PC-9 (cell line): Measurements from ENCODE around the gene TNFRSF4. TPM values are rescaled to one million over a fixed set of nuclear protein-coding genes. Genes with fewer than 3 reads are reported as not detected.

ENCODE experiments used
- BruUV-seq: library from RNA; stranded (reverse); fragments of 400-500 nt; replicated peaks from 2 replicates; lab custom pipeline; 2021; lab: Mats Ljungman, UMichigan
- CTCF ChIA-PET: fragments of 300-600 bp; sonication (Branson Sonifier 250); formaldehyde crosslinking; loops from one replicate; lab custom pipeline; 2022; ENCODE audit warnings: antibody characterized with exemption; lab: Charles Lee
- POLR2A ChIA-PET: fragments of 300-600 bp; sonication (Branson Sonifier 250); formaldehyde crosslinking; loops from one replicate; lab custom pipeline; 2022; ENCODE audit warnings: antibody characterized with exemption; ENCODE audit not compliant: unreplicated experiment; lab: Charles Lee
- DNase-seq, 2 experiments: peaks; one replicate each; pipeline versions ENCODE4 v3.0.0 to v3.0.0-alpha.2; 2015 to 2022; ENCODE audit warnings: mixed read lengths in 1 of 2
- H2AFZ ChIP-seq: fragments of 200-600 bp; sonication (generic); 2 replicates; pipeline ENCODE4 v1.8.1; 2017; ENCODE audit warnings: antibody characterized with exemption
- H3F3A ChIP-seq: fragments of 200-600 bp; sonication (generic); 2 replicates; pipeline ENCODE4 v1.8.1; 2017; ENCODE audit warnings: antibody characterized with exemption, mild to moderate bottlenecking, low read depth; ENCODE audit not compliant: insufficient read depth
- H3K27ac ChIP-seq: fragments of 200-600 bp; sonication (generic); 2 replicates; pipeline ENCODE4 v1.6.1; 2016; ENCODE audit warnings: mixed run types
- H3K27me3 ChIP-seq: fragments of 200-600 bp; sonication (generic); 2 replicates; pipeline ENCODE4 v1.6.1; 2016; ENCODE audit warnings: low read depth, mixed run types; ENCODE audit not compliant: insufficient read depth
- H3K36me3 ChIP-seq: fragments of 200-600 bp; sonication (generic); 2 replicates; pipeline ENCODE4 v1.6.1; 2016; ENCODE audit warnings: low read depth, mixed run types
- H3K4me1 ChIP-seq: fragments of 200-600 bp; sonication (generic); replicated peaks from 2 replicates; pipeline ENCODE4 v1.6.1; 2016; ENCODE audit warnings: mixed run types; ENCODE audit not compliant: insufficient read depth
- H3K4me2 ChIP-seq: fragments of 200-600 bp; sonication (generic); 2 replicates; pipeline ENCODE4 v1.6.1; 2017; ENCODE audit warnings: mixed run types
- H3K4me3 ChIP-seq: fragments of 200-600 bp; sonication (generic); 2 replicates; pipeline ENCODE4 v1.6.1; 2016; ENCODE audit warnings: mixed run types
- H3K79me2 ChIP-seq: fragments of 200-600 bp; sonication (generic); 2 replicates; pipeline ENCODE4 v1.6.1; 2017; ENCODE audit warnings: low read depth, mixed run types
- H3K9me2 ChIP-seq: fragments of 200-600 bp; sonication (generic); 2 replicates; pipeline ENCODE4 v1.8.1; 2017; ENCODE audit warnings: mild to moderate bottlenecking; ENCODE audit not compliant: insufficient read depth
- H3K9me3 ChIP-seq: fragments of 200-600 bp; sonication (generic); 2 replicates; pipeline ENCODE4 v1.8.1; 2016; ENCODE audit warnings: low read depth; ENCODE audit not compliant: insufficient read depth
- H4K20me1 ChIP-seq: fragments of 200-600 bp; sonication (generic); 2 replicates; pipeline ENCODE4 v1.8.1; 2017; ENCODE audit not compliant: insufficient read depth
- EZH2 ChIP-seq: fragments of 200-600 bp; sonication (generic); IDR thresholded peaks from 2 replicates; pipeline ENCODE4 v1.8.0; 2017; ENCODE audit warnings: antibody characterized with exemption, low read depth
- intact Hi-C: fragments of 100-400 bp; cut with micrococcal nuclease; formaldehyde crosslinking; loops from one replicate; pipeline ENCODE4 v1.10.0; 2022; ENCODE audit not compliant: unreplicated experiment
- total RNA-seq: library from RNA; stranded (reverse); gene quantifications from 2 replicates; pipeline ENCODE4 v1.2.3, GENCODE V29; 2021
- TF ChIP-seq, protein P1 (sequence below): fragments of 200-600 bp; sonication (generic); conservative IDR thresholded peaks from 2 replicates; pipeline ENCODE4 v1.6.1; 2017; ENCODE audit warnings: mixed run types, antibody characterized with exemption, mild to moderate bottlenecking, moderate library complexity

TNFRSF4 gene
- total RNA-seq, 1 experiment from 2014 or later = 0.20 TPM

DNA sequence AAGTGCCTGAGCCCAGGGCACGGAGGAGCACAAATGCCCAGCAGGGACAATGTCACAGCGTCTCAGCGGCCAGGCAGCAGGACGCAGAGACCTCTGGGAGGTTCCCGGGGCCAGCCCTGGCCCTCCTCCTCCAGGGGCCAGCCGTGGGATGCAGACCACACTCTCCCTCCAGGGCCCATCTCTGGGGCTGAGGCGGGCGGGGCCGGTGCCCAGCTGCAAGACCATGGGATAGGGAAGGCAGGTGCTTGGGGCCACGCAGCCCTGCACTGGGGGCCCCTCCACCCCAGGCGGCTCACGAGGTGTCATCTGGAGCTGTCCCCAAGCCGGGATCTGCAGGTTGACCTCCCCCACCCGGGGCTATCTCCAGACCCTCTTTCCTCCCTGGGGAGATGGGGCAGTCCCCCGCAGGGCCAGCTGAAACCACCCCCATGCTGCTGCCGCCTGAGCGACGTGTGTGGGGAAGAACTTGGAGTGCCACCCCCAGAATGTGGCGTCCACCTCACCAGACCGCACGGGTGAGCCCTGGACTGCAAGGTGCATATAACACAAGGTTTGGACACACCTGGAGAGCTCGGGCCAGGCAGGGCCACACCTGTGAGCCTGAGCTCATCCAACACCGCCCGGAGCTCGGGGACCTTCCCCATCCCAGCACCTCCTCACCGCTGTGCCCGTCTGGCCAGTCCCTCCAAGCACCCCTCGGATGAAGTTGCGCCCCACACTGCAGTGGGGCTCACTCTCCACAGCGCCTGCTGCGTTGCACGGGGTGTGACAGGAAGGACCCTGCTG is 44.3 kb downstream of the TNFRSF4 start:
- POLR2A ChIA-PET = interaction anchor here (0.5 kb wide), 1 partner anchor 10 kb away, joined by 3 read pairs; no protein-coding TSS in a partner anchor
- CTCF ChIA-PET = no interaction called here
- Histone ChIP-seq H3F3A (peaks cover 26% of the 10 kb centered on the region; the same call in 1 of the 2 replicates), H3K9me3 (no peaks in the 10 kb centered on the region), H3K4me3 (no peak overlapping the region), H2AFZ (no peak overlapping the region), H3K9me2 (no peaks in the 10 kb centered on the region), H3K27me3 (no peaks in the 10 kb centered on the region), H3K4me1 (peaks cover 14% of the 10 kb centered on the region), H4K20me1 (peaks cover 38% of the 10 kb centered on the region), H3K79me2 (peaks cover 39% of the 10 kb centered on the region), H3K36me3 (no peaks in the 10 kb centered on the region), H3K27ac (no peak overlapping the region), H3K4me2 (no peak overlapping the region)
- intact Hi-C loops = no loop called here
- no peak for TF ChIP-seq EZH2
- TF ChIP-seq, protein P1, sequence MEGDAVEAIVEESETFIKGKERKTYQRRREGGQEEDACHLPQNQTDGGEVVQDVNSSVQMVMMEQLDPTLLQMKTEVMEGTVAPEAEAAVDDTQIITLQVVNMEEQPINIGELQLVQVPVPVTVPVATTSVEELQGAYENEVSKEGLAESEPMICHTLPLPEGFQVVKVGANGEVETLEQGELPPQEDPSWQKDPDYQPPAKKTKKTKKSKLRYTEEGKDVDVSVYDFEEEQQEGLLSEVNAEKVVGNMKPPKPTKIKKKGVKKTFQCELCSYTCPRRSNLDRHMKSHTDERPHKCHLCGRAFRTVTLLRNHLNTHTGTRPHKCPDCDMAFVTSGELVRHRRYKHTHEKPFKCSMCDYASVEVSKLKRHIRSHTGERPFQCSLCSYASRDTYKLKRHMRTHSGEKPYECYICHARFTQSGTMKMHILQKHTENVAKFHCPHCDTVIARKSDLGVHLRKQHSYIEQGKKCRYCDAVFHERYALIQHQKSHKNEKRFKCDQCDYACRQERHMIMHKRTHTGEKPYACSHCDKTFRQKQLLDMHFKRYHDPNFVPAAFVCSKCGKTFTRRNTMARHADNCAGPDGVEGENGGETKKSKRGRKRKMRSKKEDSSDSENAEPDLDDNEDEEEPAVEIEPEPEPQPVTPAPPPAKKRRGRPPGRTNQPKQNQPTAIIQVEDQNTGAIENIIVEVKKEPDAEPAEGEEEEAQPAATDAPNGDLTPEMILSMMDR = no peak
- BruUV-seq = no TSS peak
- no peak for DNase-seq

GRCh38 chr1:1168451-1169411 is 45.2 kb downstream of the TNFRSF4 start:
- DNase-seq = no peak
- H4K20me1 ChIP-seq = peaks cover 38% of the 10 kb centered on the region
- H3K4me2 ChIP-seq = no peak overlapping the region
- POLR2A ChIA-PET = no interaction called here
- no TSS peak for BruUV-seq
- peaks cover 29% of the 10 kb centered on the region; the same call in 1 of the 2 replicates for H3F3A ChIP-seq
- H3K36me3 ChIP-seq = no peaks in the 10 kb centered on the region
- no peak overlapping the region for H3K4me3 ChIP-seq
- H3K9me3 ChIP-seq = no peaks in the 10 kb centered on the region
- H2AFZ ChIP-seq = no peak overlapping the region
- peaks cover 48% of the 10 kb centered on the region for H3K79me2 ChIP-seq
- TF ChIP-seq EZH2 = no peak
- TF ChIP-seq, protein P1 = no peak
- H3K4me1 ChIP-seq = peaks cover 14% of the 10 kb centered on the region
- CTCF ChIA-PET = no interaction called here
- no peaks in the 10 kb centered on the region for H3K27me3 ChIP-seq
- H3K27ac ChIP-seq = no peak overlapping the region
- intact Hi-C loops = no loop called here
- no peaks in the 10 kb centered on the region for H3K9me2 ChIP-seq

DNA sequence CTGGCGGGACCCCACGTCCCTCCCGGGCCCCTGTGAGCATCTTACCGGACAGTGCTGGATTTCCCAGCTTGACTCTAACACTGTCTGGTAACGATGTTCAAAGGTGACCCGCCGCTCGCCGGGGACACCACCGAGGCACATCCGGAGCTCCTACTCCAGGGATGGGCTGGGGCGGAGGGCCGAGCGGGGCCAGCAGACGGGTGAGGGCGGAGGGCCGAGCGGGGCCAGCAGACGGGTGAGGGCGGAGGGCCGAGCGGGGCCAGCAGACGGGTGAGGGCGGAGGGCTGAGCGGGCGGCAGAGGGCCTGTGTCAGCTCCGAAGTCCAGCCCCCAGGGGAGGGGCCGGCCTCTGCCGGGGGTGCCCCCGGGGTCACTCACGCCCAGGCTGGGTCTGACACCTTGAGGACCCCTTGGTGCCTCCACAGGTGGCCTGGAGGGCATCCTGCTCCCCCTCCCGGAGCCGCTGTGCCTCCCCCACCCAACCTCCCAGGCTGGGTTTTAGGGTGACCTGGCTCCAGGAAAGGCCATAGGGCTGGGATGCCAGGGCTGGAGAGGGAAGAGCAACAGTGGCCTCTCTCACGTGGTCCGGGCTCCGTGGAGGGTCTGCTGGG is 46.0 kb downstream of the TNFRSF4 start:
- no peak for DNase-seq
- H3K4me3 ChIP-seq = no peak overlapping the region
- no peak overlapping the region for H2AFZ ChIP-seq
- intact Hi-C loops = no loop called here
- H4K20me1 ChIP-seq = peaks cover 34% of the 10 kb centered on the region
- peaks cover 28% of the 10 kb centered on the region; the same call in 1 of the 2 replicates for H3F3A ChIP-seq
- no peaks in the 10 kb centered on the region for H3K9me3 ChIP-seq
- no TSS peak for BruUV-seq
- peaks cover 14% of the 10 kb centered on the region for H3K4me1 ChIP-seq
- no peaks in the 10 kb centered on the region for H3K9me2 ChIP-seq
- ChIA-PET POLR2A (no interaction called here), CTCF (no interaction called here)
- no peak overlapping the region for H3K4me2 ChIP-seq
- peaks cover 56% of the 10 kb centered on the region for H3K79me2 ChIP-seq
- H3K36me3 ChIP-seq = no peaks in the 10 kb centered on the region
- TF ChIP-seq, protein P1 = no peak
- TF ChIP-seq EZH2 = no peak
- no peak overlapping the region for H3K27ac ChIP-seq
- H3K27me3 ChIP-seq = no peaks in the 10 kb centered on the region
